DMS153 treated with DMSO at 0.1 percent for 48 hours (cell line): Measurements from ENCODE around the gene PRPF38A.

Experiments
- DNase-seq: peaks from one replicate; lab custom pipeline; 2025; ENCODE audit not compliant: unreplicated experiment; lab: John Stamatoyannopoulos, UW

The PRPF38A gene

DNA sequence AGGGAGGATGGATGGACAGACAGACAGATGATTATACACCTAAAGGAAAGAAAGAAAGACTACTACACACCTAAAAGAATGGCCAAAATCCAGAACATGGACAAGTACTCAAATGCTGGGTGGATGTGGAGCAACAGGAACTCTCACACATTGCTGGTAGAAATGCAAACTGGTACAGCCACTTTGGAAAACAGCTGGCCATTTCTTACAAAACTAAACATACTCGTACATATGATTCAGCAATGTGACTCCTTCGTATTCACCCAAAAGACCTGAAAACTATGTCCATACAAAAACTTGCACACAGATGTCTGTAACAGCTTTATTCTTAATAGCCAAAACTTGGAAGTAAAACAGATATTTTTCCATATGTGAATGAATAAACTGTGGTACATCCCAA lies 51.3 kb downstream of the PRPF38A start:
- no peak for DNase-seq

DNA sequence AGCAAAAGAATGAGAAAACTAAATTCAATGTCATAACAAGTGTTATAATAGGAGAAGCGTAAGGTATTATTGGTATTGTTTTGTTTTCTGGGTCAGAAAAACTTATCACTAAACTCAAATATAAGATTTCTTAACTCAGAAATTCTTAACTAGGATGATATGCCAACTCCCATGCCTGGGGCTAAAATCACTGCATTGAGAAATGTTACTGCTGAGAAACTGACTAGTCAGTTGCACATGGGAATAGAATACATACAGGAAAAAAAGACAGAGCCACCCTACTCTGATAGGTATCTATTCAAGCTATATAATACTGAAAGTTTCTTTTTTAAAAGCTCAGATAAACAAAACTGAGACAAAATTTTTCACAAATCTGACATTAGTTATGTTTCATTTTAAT lies 56.3 kb downstream of the PRPF38A start:
- DNase-seq, result no peak

DNA sequence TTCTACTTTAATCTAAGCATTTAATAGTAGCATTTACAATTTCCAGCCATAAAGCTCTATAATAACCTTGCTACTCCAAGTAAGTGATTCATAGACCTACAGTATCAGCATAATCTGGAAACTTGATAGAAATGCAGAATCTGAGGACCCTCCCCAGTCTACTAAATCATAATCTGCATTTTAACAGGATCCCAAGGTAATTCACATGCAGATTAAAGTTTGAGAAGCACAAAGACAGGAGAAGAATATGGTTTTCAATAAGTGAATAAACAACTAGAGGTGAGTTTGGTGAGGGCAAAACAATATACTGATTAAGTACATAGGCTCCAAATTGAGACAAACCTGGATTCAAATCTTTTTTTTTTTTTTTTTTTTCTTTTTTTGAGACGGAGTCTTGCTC lies 57.4 kb downstream of the PRPF38A start:
- DNase-seq, result no peak

DNA sequence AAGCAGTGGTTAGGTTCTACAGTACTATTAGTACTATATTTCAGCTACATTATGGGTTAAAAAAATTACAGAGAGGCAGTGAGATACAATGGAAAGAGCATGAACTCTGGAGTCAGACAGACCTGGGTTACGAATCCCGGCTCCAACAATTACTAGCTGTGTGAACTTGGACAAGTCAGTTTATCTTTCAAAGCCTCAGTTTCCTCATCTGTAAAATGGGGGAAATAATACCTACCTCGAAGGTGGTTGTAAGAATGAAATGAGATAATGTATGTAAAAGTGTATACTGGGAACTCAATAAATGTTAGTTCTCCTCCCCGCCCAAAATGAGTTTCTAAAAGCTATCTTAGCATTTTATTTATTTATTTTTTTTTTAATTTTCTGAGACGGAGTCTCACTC lies 59.5 kb downstream of the PRPF38A start:
- no peak for DNase-seq

DNA sequence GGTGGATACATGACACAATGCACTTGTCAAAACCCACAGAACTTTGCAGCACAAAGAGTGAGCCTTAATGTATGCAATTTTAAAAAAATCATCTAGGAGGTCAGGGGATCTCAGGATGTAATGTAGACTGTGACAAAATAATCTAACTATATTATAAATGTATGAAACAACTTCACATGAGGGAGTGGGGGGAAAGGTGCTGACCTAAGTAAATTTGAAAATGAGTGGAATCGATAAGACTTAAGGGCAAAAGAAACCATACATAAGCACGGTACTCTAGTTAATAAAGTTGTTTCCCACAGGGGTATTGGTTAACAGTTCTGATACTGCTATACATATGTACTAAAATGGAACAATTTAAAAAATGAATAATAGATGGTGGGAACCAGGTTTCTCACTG lies 64.7 kb downstream of the PRPF38A start:
- no peak for DNase-seq
